HEK293T (cell line): ENCODE data around the gene ADK.

Experiments used
- FOXM1 ChIP-seq: fragments of 450-650 bp; IDR thresholded peaks from 2 replicates; pipeline ENCODE4 v1.6.1; 2017; ENCODE audit warnings: mild to moderate bottlenecking, borderline replicate concordance
- HDGF ChIP-seq: fragments of 450-650 bp; IDR thresholded peaks from 2 replicates; pipeline ENCODE4 v1.6.1; 2017; ENCODE audit warnings: antibody characterized with exemption, borderline replicate concordance
- NFRKB ChIP-seq: fragments of 450-650 bp; IDR thresholded peaks from 2 replicates; pipeline ENCODE4 v1.6.1; 2016; ENCODE audit warnings: mild to moderate bottlenecking, moderate library complexity
- SP1 ChIP-seq: fragments of 450-650 bp; IDR thresholded peaks from 2 replicates; pipeline ENCODE4 v1.6.1; 2017

DNA sequence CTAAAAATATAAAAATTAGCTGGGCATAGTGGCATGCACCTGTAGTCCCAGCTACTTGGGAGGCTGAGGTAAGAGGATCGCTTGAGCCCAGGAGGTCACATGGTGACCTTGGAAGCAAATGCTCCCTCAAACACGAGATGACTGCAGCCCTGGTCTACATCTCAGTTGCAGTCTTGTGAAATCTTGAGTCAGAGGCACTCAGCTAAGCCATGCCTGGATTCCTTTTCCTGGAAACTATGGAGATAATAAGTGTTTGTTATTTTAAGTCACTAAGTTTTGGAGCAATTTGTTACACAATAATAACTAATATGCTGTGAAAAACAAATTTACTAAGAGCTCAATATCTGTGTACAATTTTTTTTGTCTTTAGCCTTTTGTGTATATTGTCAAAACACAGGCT is 391.1 kb downstream of the ADK start:
- TF ChIP-seq FOXM1 (no peak), NFRKB (no peak), HDGF (no peak), SP1 (no peak)
